Fibroblast of peridontal ligament (primary cell): ENCODE measurements around the gene PC.

Source experiments
- DNase-seq: peaks from one replicate; pipeline ENCODE4 v3.0.0-alpha.2; 2010; ENCODE audit errors: extremely low read depth

PC gene

GRCh38 chr11:66953081-66953833 is 4.9 kb downstream of the PC start:
- no peak for DNase-seq

DNA sequence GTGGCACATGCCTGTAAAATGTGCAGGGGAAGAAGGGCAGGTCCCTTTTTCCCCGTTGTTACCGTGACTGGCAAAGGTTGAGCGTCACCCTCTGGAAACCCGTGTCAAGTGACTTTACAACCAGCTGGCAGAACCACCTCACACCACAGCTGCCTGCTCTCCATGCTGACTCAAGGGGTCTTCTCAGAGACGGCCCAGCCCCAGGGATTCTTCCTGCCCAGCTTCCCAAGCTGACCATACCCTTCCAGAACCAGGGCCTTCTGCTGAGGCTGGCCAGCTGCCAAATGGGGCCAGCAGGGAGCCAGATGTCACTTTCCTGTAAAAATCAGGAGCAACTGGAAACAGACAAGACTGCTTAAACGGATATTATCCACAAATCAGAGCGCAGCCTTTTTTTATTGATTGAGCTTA is 6.3 kb downstream of the PC start:
- no peak for DNase-seq

GRCh38 chr11:66951135-66951534 is 7.0 kb downstream of the PC start:
- no peak for DNase-seq

DNA sequence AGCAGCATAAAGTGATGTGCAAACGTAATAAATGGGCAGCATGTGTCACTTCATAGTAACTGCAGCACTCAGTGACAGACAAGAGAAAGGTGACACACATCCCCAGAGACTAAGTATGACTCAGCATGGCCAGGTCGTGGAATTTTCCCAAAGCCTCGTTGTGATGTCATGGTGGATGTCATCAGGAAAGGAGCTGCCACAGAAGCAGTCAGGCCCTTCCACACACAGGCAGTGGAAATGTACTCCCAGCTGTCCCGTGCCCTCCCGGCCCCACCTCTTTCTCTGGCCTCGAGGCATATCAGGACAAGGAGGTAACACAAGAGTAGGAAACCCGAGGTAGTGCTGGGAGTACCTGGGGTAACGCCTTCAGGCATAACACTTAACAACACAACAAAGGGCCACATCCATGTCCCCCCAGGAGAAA is 8.1 kb downstream of the PC start:
- DNase-seq = peak; percentile 53

- no peak for DNase-seq
These were observed 19.5 kb downstream of the PC start for GRCh38 chr11:66938582-66939135.

DNA sequence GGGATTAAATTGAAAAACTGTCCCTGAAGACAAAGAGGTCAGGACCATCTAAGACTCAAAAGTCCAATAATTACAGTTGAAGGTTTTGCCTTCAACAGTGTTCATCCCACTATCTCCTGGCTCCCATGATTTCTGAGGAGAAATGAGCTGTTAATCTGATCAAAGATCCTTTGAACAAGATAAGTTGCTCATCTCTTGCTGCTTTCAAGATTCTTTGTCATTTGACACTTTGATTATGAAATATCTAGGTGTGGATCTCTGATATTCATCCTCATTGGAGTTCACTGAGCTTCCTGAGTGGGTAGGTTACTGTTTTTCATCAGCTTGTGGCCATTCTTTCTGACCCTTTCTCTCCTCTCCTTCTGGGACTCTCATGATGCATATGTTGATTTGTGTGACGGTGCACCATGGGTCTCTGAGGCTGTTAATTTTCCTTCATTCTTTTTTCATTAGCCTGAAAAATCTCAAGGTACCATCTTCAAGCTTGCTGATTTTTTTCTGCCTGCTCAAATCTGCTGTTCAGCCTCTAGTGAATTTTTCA is 20.9 kb downstream of the PC start:
- DNase-seq = no peak

GRCh38 chr11:66936311-66936711 is 21.9 kb downstream of the PC start:
- DNase-seq = peak; percentile 76

GRCh38 chr11:66934950-66935779 is 23.0 kb downstream of the PC start:
- DNase-seq = peak; percentile 36

- DNase-seq = peak; percentile 17
These were observed 24.7 kb downstream of the PC start for GRCh38 chr11:66933531-66933930.

DNA sequence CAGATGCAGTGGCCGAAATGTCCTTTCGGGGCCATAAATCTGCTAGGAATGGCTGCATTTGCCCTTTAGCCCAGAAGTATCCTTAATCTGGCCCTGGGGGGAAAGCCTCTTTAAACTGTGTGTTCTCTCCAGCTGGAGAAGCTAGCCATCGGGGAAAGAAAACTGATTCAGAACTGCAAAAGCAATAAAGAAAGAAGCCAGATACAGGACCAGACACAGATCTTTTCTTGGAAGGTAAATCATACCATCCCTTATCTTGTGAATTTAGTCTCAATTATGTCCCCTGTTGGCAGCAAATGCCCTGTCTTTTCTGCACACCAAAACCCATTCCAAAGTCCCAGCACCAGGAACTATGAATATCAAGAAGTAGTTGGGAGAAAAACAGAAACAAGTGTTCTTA is 25.6 kb downstream of the PC start:
- DNase-seq = no peak

GRCh38 chr11:66929753-66930152 is 28.4 kb downstream of the PC start:
- DNase-seq = no peak

- no peak for DNase-seq
These were observed 33.9 kb downstream of the PC start for GRCh38 chr11:66924272-66924671.

- no peak for DNase-seq
These were observed 35.6 kb downstream of the PC start for GRCh38 chr11:66922551-66922950.

GRCh38 chr11:66920978-66921784 is 37.0 kb downstream of the PC start:
- no peak for DNase-seq

DNA sequence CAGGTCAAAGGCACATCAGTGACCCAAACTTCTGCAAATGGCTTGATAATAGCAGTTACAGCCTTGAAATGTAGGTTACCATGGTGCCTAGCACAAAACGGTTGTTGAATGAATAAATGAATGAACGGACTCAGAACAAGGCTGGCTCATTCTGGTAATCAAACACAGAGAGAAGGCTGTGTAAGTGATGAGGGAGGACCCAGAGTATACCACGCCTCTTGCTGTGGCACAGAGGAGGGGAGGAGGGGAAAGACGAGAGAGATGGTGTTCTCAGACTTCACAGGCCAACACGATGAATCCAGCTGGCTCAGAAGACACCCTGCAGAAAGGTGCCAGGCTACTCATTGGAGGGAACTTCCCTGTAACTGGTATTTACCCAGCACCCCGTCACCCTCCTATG is 38.3 kb downstream of the PC start:
- DNase-seq = peak; percentile 17

- DNase-seq = no peak
These were observed 39.4 kb downstream of the PC start for GRCh38 chr11:66918741-66919140.

DNA sequence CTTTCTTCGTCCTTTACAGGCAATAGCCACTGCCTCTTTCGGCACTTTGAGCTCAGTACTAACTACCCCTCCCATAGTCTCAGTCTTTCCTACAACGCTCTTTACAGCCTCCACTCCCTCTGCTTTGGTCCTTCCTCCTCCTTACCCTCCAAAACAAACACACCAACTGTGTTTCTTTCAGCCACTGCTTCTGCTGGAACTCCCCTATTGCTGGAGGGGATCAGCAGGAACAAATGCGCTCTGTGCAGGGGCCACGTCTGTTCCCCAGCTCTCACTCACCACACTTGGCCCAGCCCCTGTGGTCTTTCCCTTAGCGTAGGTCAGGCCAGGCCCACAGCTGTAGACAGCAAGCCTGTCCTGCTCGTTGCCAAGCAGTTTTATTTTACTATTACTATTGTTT is 42.3 kb downstream of the PC start:
- DNase-seq = no peak

- no peak for DNase-seq
These were observed 42.9 kb downstream of the PC start for GRCh38 chr11:66915046-66915832.

- no peak for DNase-seq
These were observed 43.7 kb downstream of the PC start for GRCh38 chr11:66914505-66914904.

DNA sequence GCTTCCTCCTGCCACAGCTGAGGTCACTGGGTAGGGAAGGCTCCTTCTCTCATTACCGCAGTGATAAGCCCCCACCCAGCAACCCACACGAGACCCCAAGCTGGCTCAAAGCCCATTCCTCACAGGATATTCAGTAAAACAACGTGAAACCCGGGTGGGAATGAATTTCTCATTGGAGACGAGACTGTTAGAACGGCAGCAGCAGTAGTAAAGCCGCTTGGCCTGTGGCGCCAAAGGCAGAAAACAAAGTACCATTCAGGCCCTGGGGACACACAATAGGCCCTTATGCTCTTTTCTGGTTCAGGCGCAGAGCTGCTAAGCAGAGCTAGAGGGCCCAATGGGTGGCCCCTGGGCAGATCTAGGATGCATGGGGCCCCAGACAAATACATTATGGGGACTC is 45.3 kb downstream of the PC start:
- DNase-seq = no peak

DNA sequence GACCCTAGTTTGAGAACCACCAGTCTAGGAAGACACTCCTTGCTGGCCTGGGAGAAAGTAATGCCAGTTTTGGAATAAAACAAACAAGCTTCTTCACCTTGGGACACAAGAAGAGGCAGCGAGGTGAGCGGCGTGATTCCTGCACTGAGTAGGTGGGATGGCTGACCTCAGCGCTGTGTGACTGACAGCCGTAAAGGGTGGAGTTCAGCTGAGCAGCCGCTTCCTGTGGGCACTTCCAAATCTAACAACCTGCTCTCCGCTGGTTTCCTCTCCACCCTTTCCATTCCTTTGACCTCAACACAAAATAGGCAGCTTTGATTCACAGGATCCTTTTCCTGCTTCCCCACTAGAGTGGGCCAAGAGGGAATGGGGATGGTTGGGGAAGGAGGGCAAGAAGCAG is 45.8 kb downstream of the PC start:
- no peak for DNase-seq
